Uterus (tissue), 4 donors: ENCODE measurements around the gene ZCCHC3. TPM values are rescaled to one million over a fixed set of nuclear protein-coding genes. Genes with fewer than 3 reads are reported as not detected.

Experiments used
- DNase-seq, 2 donors: peaks; one replicate each; pipeline ENCODE4 v3.0.0-alpha.2; 2019 to 2020
- H3K27ac ChIP-seq, 2 donors: fragments of 200-600 bp; sonication (generic); 1 replicate in 1 of 2; 2 replicates in 1 of 2; pipeline ENCODE4 v1.5.1; 2016 to 2018
- H3K27me3 ChIP-seq, 2 donors: fragments of 200-600 bp; sonication (generic); one replicate each; pipeline ENCODE4 v1.5.1; 2018 to 2019; ENCODE audit warnings: control low read depth in 1 of 2
- H3K36me3 ChIP-seq, 2 donors: fragments of 200-600 bp; sonication (generic); one replicate each; pipeline ENCODE4 v1.5.1; 2019; ENCODE audit warnings: control low read depth in 1 of 2
- H3K4me1 ChIP-seq, 2 donors: fragments of 200-600 bp; sonication (generic); one replicate each; pipeline ENCODE4 v1.5.1; 2018 to 2019; ENCODE audit warnings: control low read depth in 1 of 2
- H3K4me3 ChIP-seq, 2 donors: fragments of 200-600 bp; sonication (generic); 1 replicate in 1 of 2; 2 replicates in 1 of 2; pipeline ENCODE4 v1.5.1; 2018 to 2019; ENCODE audit warnings: mild to moderate bottlenecking in 1 of 2
- H3K9me3 ChIP-seq, 2 donors: fragments of 200-600 bp; sonication (generic); one replicate each; pipeline ENCODE4 v1.5.1; 2019; ENCODE audit warnings: control low read depth in 1 of 2
- CTCF ChIP-seq, 4 experiments: fragments of 200-600 bp in 2 of 4; fragments of 450-650 bp in 2 of 4; sonication (generic) in 2 of 4; IDR thresholded peaks; one replicate each; pipeline ENCODE4 v1.5.1; 2016 to 2019; ENCODE audit warnings: antibody characterized with exemption in 4 of 4, mild to moderate bottlenecking in 2 of 4, moderate library complexity in 1 of 4
- POLR2A ChIP-seq, 2 donors: fragments of 450-650 bp; IDR thresholded peaks; one replicate each; pipeline ENCODE4 v1.6.1; 2016; ENCODE audit warnings: antibody characterized with exemption in 2 of 2, mild to moderate bottlenecking in 1 of 2, moderate library complexity in 1 of 2
- intact Hi-C: fragments of 100-400 bp; cut with DNase I; formaldehyde crosslinking; loops from one replicate; pipeline ENCODE4 v1.15.1; 2023; ENCODE audit warnings: low total_unique reads
- total RNA-seq, 4 donors: library from RNA; depleted of rRNA in 3 of 4; stranded (reverse); fragments of >200 nt in 3 of 4; gene quantifications; one replicate each; pipeline versions ENCODE4 v1.1.0 to v1.2.4, GENCODE V29; 2014 to 2023
- donor health status: DM: yes; HTN: yes; CAD: no.

The ZCCHC3 gene
- total RNA-seq, 4 donors from 2014 or later: 3.3 to 56.7 (median 19.2) TPM

GRCh38 chr20:346033-346639 lies 48.8 kb downstream of the ZCCHC3 start:
- no peak for TF ChIP-seq CTCF (IDR thresholded peaks at IDR 0.05)
- TF ChIP-seq POLR2A (IDR thresholded peaks at IDR 0.05): no peak
- intact Hi-C loops: no loop called here
- H3K36me3 ChIP-seq: no peaks in the 10 kb centered on the region
- peak overlapping the region; percentile 84 to 97 for H3K27ac ChIP-seq
- no peaks in the 10 kb centered on the region for H3K9me3 ChIP-seq
- no peaks in the 10 kb centered on the region for H3K27me3 ChIP-seq
- DNase-seq: no peak
- H3K4me1 ChIP-seq: peaks cover 0 to 4% of the 10 kb centered on the region in 2 donors
- peak overlapping the region; percentile 77 to 83 for H3K4me3 ChIP-seq

GRCh38 chr20:346640-347316 lies 49.4 kb downstream of the ZCCHC3 start, which contains the start of gene NRSN2:
NRSN2 (plus strand) TSS chr20:347111; CDS start chr20:349644, 2,533 bp downstream.
- DNase-seq: peak; percentile 59 to 71
- intact Hi-C loops: no loop called here

GRCh38 chr20:347317-347639 lies 49.9 kb downstream of the ZCCHC3 start:
- TF ChIP-seq CTCF (IDR thresholded peaks at IDR 0.05): no peak
- Histone ChIP-seq H3K9me3 (no peaks in the 10 kb centered on the region), H3K27me3 (no peaks in the 10 kb centered on the region), H3K27ac (peak overlapping the region; percentile 84 to 97), H3K4me3 (peak overlapping the region; percentile 77 to 83), H3K36me3 (no peaks in the 10 kb centered on the region), H3K4me1 (peaks cover 0 to 4% of the 10 kb centered on the region in 2 donors)
- no peak for DNase-seq
- intact Hi-C loops: no loop called here

More at GRCh38 chr20:346640-347316, 49.4 kb downstream of the ZCCHC3 start, which contains the start of gene NRSN2:
- Histone ChIP-seq H3K27me3 (no peaks in the 10 kb centered on the region), H3K27ac (peak within 1 kb of the TSS; percentile 84 to 97), H3K9me3 (no peaks in the 10 kb centered on the region), H3K36me3 (no peaks in the 10 kb centered on the region), H3K4me1 (peaks cover 0 to 4% of the 10 kb centered on the region in 2 donors), H3K4me3 (peak within 1 kb of the TSS; percentile 77 to 83)
- TF ChIP-seq CTCF (IDR thresholded peaks at IDR 0.05) (no peak), POLR2A (IDR thresholded peaks at IDR 0.05) (peak in 1 of 2 donors; percentile 53)

GRCh38 chr20:347640-348484 lies 50.5 kb downstream of the ZCCHC3 start:
- H3K9me3 ChIP-seq: no peaks in the 10 kb centered on the region
- H3K27me3 ChIP-seq: no peaks in the 10 kb centered on the region
- H3K27ac ChIP-seq: peak overlapping the region; percentile 84 to 97
- peak; percentile 95 for DNase-seq
- peak overlapping the region; percentile 77 to 83 for H3K4me3 ChIP-seq
- H3K4me1 ChIP-seq: peaks cover 0 to 4% of the 10 kb centered on the region in 2 donors
- intact Hi-C loops: no loop called here
- H3K36me3 ChIP-seq: no peaks in the 10 kb centered on the region
- TF ChIP-seq POLR2A (IDR thresholded peaks at IDR 0.05) (peak; percentile 28 to 70), CTCF (IDR thresholded peaks at IDR 0.05) (peak in 1 of 4 experiments; percentile 9)
